Trophoblast cell (in vitro differentiated cells and primary cell): ENCODE results near the gene MEST.
"Not testable (repeated sequence)": the region's sequence is repeated elsewhere in the genome, so short reads cannot be mapped to it uniquely, and the experiment has no call there.

Experiments
- DNase-seq, 2 donors: peaks; one replicate each; pipeline ENCODE4 v3.0.0-alpha.2; 2016
- H2AFZ ChIP-seq: 2 replicates; pipeline ENCODE4 v1.6.1; 2013; ENCODE audit warnings: low read length, moderate library complexity, mild to moderate bottlenecking; ENCODE audit not compliant: insufficient read depth, poor library complexity
- H2AK5ac ChIP-seq: 2 replicates; pipeline ENCODE4 v1.6.1; 2013; ENCODE audit warnings: mild to moderate bottlenecking, low read length
- H2BK120ac ChIP-seq: 2 replicates; pipeline ENCODE4 v1.6.1; 2013; ENCODE audit warnings: low read length, mild to moderate bottlenecking, moderate library complexity; ENCODE audit not compliant: insufficient read depth, poor library complexity
- H2BK12ac ChIP-seq: 2 replicates; pipeline ENCODE4 v1.6.1; 2013; ENCODE audit warnings: mild to moderate bottlenecking, low read length, moderate library complexity
- H2BK5ac ChIP-seq: 2 replicates; pipeline ENCODE4 v1.6.1; 2013; ENCODE audit warnings: low read length, low read depth, moderate library complexity, mild to moderate bottlenecking; ENCODE audit not compliant: poor library complexity
- H3K14ac ChIP-seq: 2 replicates; pipeline ENCODE4 v1.6.1; 2013; ENCODE audit warnings: mild to moderate bottlenecking, low read length
- H3K18ac ChIP-seq: 2 replicates; pipeline ENCODE4 v1.6.1; 2013; ENCODE audit warnings: mild to moderate bottlenecking, low read length
- H3K23ac ChIP-seq: 2 replicates; pipeline ENCODE4 v1.6.1; 2013; ENCODE audit warnings: low read length
- H3K27ac ChIP-seq: 2 replicates; pipeline ENCODE4 v1.5.1; 2013; ENCODE audit warnings: low read depth, mild to moderate bottlenecking, inconsistent platforms, low read length, moderate library complexity
- H3K27me3 ChIP-seq: 2 replicates; pipeline ENCODE4 v1.6.1; 2013; ENCODE audit warnings: inconsistent platforms, mild to moderate bottlenecking, low read length, moderate library complexity; ENCODE audit not compliant: insufficient read depth
- H3K36me3 ChIP-seq, 2 experiments: 1 replicate in 1 of 2; 2 replicates in 1 of 2; pipeline ENCODE4 v1.6.1; 2013; ENCODE audit warnings: low read length in 2 of 2, mild to moderate bottlenecking in 2 of 2, moderate library complexity in 1 of 2; ENCODE audit not compliant: insufficient read depth in 2 of 2, control insufficient read depth in 1 of 2
- H3K4ac ChIP-seq: 2 replicates; pipeline ENCODE4 v1.6.1; 2013; ENCODE audit warnings: low read depth, mild to moderate bottlenecking, low read length, moderate library complexity
- H3K4me1 ChIP-seq, 2 experiments: 1 replicate in 1 of 2; 2 replicates in 1 of 2; pipeline ENCODE4 v1.6.1; 2013; ENCODE audit warnings: low read length in 2 of 2, mild to moderate bottlenecking in 2 of 2, moderate library complexity in 1 of 2; ENCODE audit not compliant: insufficient read depth in 2 of 2, control insufficient read depth in 1 of 2
- H3K4me2 ChIP-seq: 2 replicates; pipeline ENCODE4 v1.6.1; 2013; ENCODE audit warnings: inconsistent platforms, mild to moderate bottlenecking, low read length, moderate library complexity
- H3K4me3 ChIP-seq: 2 replicates; pipeline ENCODE4 v1.5.1; 2013; ENCODE audit warnings: mild to moderate bottlenecking, low read depth, low read length, inconsistent platforms
- H3K79me1 ChIP-seq: one replicate; pipeline ENCODE4 v1.6.1; 2013; ENCODE audit warnings: low read length
- H3K79me2 ChIP-seq: 2 replicates; pipeline ENCODE4 v1.6.1; 2013; ENCODE audit warnings: low read length, mild to moderate bottlenecking; ENCODE audit not compliant: control insufficient read depth, insufficient read depth, poor library complexity
- H3K9ac ChIP-seq: 2 replicates; pipeline ENCODE4 v1.6.1; 2013; ENCODE audit warnings: mild to moderate bottlenecking, low read length
- H3K9me3 ChIP-seq: 2 replicates; pipeline ENCODE4 v1.6.1; 2013; ENCODE audit warnings: low read depth, mild to moderate bottlenecking, control low read depth, inconsistent platforms, low read length; ENCODE audit not compliant: insufficient read depth
- H4K12ac ChIP-seq: 2 replicates; pipeline ENCODE4 v1.6.1; 2013; ENCODE audit warnings: low read depth, mild to moderate bottlenecking, low read length, moderate library complexity
- H4K8ac ChIP-seq: 2 replicates; pipeline ENCODE4 v1.6.1; 2013; ENCODE audit warnings: low read depth, mild to moderate bottlenecking, low read length, moderate library complexity
- H4K91ac ChIP-seq: one replicate; pipeline ENCODE4 v1.6.1; 2013; ENCODE audit warnings: low read depth, mild to moderate bottlenecking, low read length, moderate library complexity
- WGBS: extraction: QIAGEN DNeasy Blood & Tissue Kit; methylation state at CpG from one replicate; pipeline ENCODE4 v1.1.7; 2013; ENCODE audit warnings: missing lambda C conversion rate; ENCODE audit not compliant: insufficient read length, insufficient coverage; ENCODE audit errors: extremely low coverage; 5-methylcytosine and 5-hydroxymethylcytosine counted together

Gene MEST

DNA sequence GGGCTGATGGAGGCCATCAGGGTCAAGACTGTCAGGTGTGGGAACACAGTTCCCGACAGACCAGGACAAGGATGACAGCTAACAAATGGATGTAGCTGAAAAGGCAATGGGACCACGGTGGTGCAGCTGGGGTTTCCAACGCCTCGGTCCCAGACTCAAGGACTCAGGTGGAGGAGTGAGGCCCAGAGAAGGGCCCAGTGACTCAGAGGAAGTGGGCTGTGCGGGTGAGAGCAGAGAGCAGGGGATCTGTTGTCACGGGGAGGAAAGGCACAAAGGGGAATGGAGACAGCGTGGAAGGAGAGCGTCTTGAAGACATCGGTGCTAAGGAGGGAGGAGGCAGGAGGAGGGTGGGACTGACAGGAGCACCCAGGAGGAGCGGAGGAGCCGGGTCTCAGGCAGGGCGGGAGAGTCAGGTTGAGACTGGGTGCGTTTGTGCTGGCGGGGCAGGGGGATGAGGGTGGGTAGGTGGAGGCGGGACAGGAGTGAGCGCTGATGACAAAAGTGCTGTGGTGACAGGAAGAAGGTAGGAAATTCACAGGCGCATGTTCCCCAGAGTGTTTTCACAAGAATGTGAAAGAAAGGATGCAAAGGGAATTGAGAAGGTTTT is 31.7 kb downstream of the MEST start:
- H3K4ac ChIP-seq, H3K23ac ChIP-seq, H2BK120ac ChIP-seq, H3K14ac ChIP-seq, H3K4me2 ChIP-seq, H3K27me3 ChIP-seq, H2AFZ ChIP-seq, H4K91ac ChIP-seq, H2AK5ac ChIP-seq, H3K18ac ChIP-seq, H4K8ac ChIP-seq, H2BK12ac ChIP-seq, H3K9me3 ChIP-seq, H3K4me1 ChIP-seq, H3K4me3 ChIP-seq, H3K36me3 ChIP-seq, H2BK5ac ChIP-seq, H3K27ac ChIP-seq, H3K9ac ChIP-seq, H3K79me1 ChIP-seq, DNase-seq, H3K79me2 ChIP-seq, H4K12ac ChIP-seq: not testable (repeated sequence)
- WGBS: no CpG with 5 or more reads among the region's 17 CpGs

- H4K91ac ChIP-seq: no peak overlapping the region
- no peak overlapping the region for H4K8ac ChIP-seq
- no peak overlapping the region for H2BK120ac ChIP-seq
- no peaks in the 10 kb centered on the region for H3K79me2 ChIP-seq
- H2AFZ ChIP-seq: no peak overlapping the region
- H3K4ac ChIP-seq: no peak overlapping the region
- no peak overlapping the region for H2BK5ac ChIP-seq
- H3K27me3 ChIP-seq: no peaks in the 10 kb centered on the region
- no peak overlapping the region for H3K4me3 ChIP-seq
- H3K36me3 ChIP-seq: peaks cover 2 to 8% of the 10 kb centered on the region in 2 experiments
- no peak overlapping the region for H4K12ac ChIP-seq
- no peak overlapping the region for H3K23ac ChIP-seq
- H3K9me3 ChIP-seq: no peaks in the 10 kb centered on the region
- H3K9ac ChIP-seq: no peak overlapping the region
- H3K4me2 ChIP-seq: no peak overlapping the region
- H3K4me1 ChIP-seq: peaks cover 0 to 3% of the 10 kb centered on the region in 2 experiments
- H2AK5ac ChIP-seq: no peak overlapping the region
- H3K27ac ChIP-seq: no peak overlapping the region
- H3K79me1 ChIP-seq: no peaks in the 10 kb centered on the region
- no peak for DNase-seq
- H3K14ac ChIP-seq: no peak overlapping the region
- no peak overlapping the region for H2BK12ac ChIP-seq
- no CpG with 5 or more reads among the region's 5 CpGs for WGBS
- H3K18ac ChIP-seq: no peak overlapping the region
These were observed 32.7 kb downstream of the MEST start for GRCh38 chr7:130524628-130525027.

DNA sequence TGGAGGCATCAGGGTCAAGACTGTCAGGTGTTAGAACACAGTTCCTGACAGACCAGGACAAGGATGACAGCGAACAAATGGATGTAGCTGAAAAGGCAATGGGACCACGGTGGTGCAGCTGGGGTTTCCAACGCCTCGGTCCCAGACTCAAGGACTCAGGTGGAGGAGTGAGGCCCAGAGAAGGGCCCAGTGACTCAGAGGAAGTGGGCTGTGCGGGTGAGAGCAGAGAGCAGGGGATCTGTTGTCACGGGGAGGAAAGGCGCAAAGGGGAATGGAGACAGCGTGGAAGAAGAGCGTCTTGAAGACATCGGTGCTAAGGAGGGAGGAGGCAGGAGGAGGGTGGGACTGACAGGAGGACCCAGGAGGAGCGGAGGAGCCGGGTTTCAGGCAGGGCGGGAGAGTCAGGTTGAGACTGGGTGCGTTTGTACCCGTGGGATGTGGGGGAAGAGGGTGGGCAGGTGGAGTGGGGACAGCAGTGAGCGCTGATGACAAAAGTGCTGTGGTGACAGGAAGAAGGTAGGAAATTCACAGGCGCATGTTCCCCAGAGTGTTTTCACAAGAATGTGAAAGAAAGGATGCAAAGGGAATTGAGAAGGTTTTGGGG is 36.0 kb downstream of the MEST start:
- no CpG with 5 or more reads among the region's 17 CpGs for WGBS
- not testable (repeated sequence) for H3K4me1 ChIP-seq, H2BK12ac ChIP-seq

DNA sequence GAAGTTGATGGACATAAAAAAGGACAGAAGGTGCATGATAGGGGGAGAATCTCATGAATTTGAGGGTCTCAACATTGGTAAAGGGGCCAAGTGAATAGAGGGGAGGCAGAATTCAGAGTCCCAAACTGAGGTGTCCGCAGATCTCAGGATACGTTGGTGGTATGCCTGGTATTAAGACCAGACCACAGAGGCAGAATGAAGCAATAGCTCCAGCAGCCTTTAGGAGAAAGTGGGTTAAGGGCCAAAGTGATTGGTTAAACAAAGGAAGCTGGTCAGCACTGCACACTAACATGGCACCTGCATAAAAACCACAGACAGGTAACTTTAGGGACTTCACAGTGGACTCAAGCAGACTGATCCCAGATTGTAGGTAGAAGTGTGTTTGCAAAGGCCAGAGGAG is 37.5 kb downstream of the MEST start:
- Histone ChIP-seq H3K4me2 (no peak overlapping the region), H3K4me3 (no peak overlapping the region), H2BK120ac (no peak overlapping the region), H3K36me3 (peaks cover 13 to 25% of the 10 kb centered on the region in 2 experiments), H3K23ac (no peak overlapping the region), H4K12ac (no peak overlapping the region), H2AK5ac (no peak overlapping the region), H3K4ac (no peak overlapping the region), H3K4me1 (peaks cover 0 to 5% of the 10 kb centered on the region in 2 experiments), H3K79me2 (no peaks in the 10 kb centered on the region), H3K27me3 (no peaks in the 10 kb centered on the region), H3K79me1 (no peaks in the 10 kb centered on the region), H2AFZ (no peak overlapping the region), H2BK5ac (no peak overlapping the region), H2BK12ac (no peak overlapping the region), H4K8ac (no peak overlapping the region), H3K9me3 (no peaks in the 10 kb centered on the region), H3K14ac (no peak overlapping the region), H3K18ac (no peak overlapping the region), H3K27ac (no peak overlapping the region), H3K9ac (no peak overlapping the region), H4K91ac (no peak overlapping the region)
- no CpG with 5 or more reads among the region's 2 CpGs for WGBS
- peak in 1 of 2 donors; percentile 31 for DNase-seq

More for the DNA sequence above, 36.0 kb downstream of the MEST start:
- H4K91ac ChIP-seq, H3K4me2 ChIP-seq, H3K9me3 ChIP-seq, H3K23ac ChIP-seq, H3K27me3 ChIP-seq, H3K79me1 ChIP-seq, H2BK5ac ChIP-seq, H2AFZ ChIP-seq, H3K79me2 ChIP-seq, H2AK5ac ChIP-seq, H4K12ac ChIP-seq, H4K8ac ChIP-seq, H2BK120ac ChIP-seq, H3K9ac ChIP-seq, H3K4me3 ChIP-seq, H3K27ac ChIP-seq, H3K14ac ChIP-seq, H3K4ac ChIP-seq, H3K18ac ChIP-seq, DNase-seq: not testable (repeated sequence)
- peaks cover 12 to 21% of the 10 kb centered on the region in 2 experiments for H3K36me3 ChIP-seq
